Endothelial cell of umbilical vein (primary cell): ENCODE measurements around the gene GPR108. TPM values are rescaled to one million over a fixed set of nuclear protein-coding genes. Genes with fewer than 3 reads are reported as not detected.

Experiments
- BruUV-seq: library from RNA; stranded (reverse); fragments of 400-500 nt; replicated peaks from 2 replicates; lab custom pipeline; 2021; lab: Mats Ljungman, UMichigan
- CTCF ChIA-PET: fragments of 300-600, 350-600 bp; sonication (Branson Sonifier 250); formaldehyde crosslinking; loops from one replicate; lab custom pipeline; 2021; ENCODE audit warnings: antibody characterized with exemption, inconsistent platforms; lab: Charles Lee
- POLR2A ChIA-PET: fragments of 300-600, 350-600 bp; sonication (Branson Sonifier 250); formaldehyde crosslinking; loops from one replicate; lab custom pipeline; 2021; ENCODE audit warnings: antibody characterized with exemption, inconsistent platforms; lab: Charles Lee
- DNase-seq: peaks from one replicate; pipeline ENCODE4 v3.0.0-alpha.2; 2011; ENCODE audit warnings: low read depth, low spot score
- FAIRE-seq: peaks from 2 replicates; lab custom pipeline; 2011; peaks lifted over from hg19 to GRCh38; lab: Jason Lieb, UNC
- H2AFZ ChIP-seq: 2 replicates; pipeline ENCODE4 v1.6.0; 2012; ENCODE audit warnings: low read depth, low read length, control low read depth, inconsistent platforms
- H3K27ac ChIP-seq: 2 replicates; pipeline ENCODE4 v1.5.1; 2011; ENCODE audit warnings: low read depth, mild to moderate bottlenecking, control low read depth, low read length, moderate library complexity; ENCODE audit not compliant: insufficient read depth
- H3K27me3 ChIP-seq, 2 experiments: 2 replicates each; pipeline versions ENCODE4 v1.6.0 to v1.6.1; 2011; ENCODE audit warnings: low read length in 2 of 2, mixed read lengths in 1 of 2; ENCODE audit not compliant: control insufficient read depth in 2 of 2, insufficient read depth in 2 of 2
- H3K36me3 ChIP-seq, 2 experiments: 2 replicates in 1 of 2; 3 replicates in 1 of 2; pipeline ENCODE4 v1.5.1; 2011; ENCODE audit warnings: low read length in 2 of 2, mild to moderate bottlenecking in 1 of 2, moderate library complexity in 1 of 2; ENCODE audit not compliant: control insufficient read depth in 2 of 2, insufficient read depth in 2 of 2; ENCODE audit errors: extremely low read depth in 1 of 2
- H3K4me1 ChIP-seq: 3 replicates; pipeline ENCODE4 v1.5.1; 2011; ENCODE audit warnings: mild to moderate bottlenecking, low read length; ENCODE audit not compliant: control insufficient read depth, insufficient read depth; ENCODE audit errors: extremely low read depth
- H3K4me2 ChIP-seq: 2 replicates; pipeline ENCODE4 v1.6.1; 2011; ENCODE audit warnings: low read length, control low read depth, mixed read lengths; ENCODE audit not compliant: insufficient read depth
- H3K4me3 ChIP-seq, 3 experiments: fragments of 200-600 bp in 1 of 3; sonication (generic), shearing (Covaris generic) in 1 of 3; replicated peaks in 1 of 3; 2 replicates each; pipeline ENCODE4 v1.5.1; 2011 to 2016; ENCODE audit warnings: control low read depth in 3 of 3, low read length in 3 of 3, mild to moderate bottlenecking in 2 of 3, inconsistent platforms in 1 of 3, low read depth in 1 of 3, moderate library complexity in 1 of 3; ENCODE audit not compliant: insufficient read depth in 1 of 3
- H3K79me2 ChIP-seq: 2 replicates; pipeline ENCODE4 v1.6.0; 2012; ENCODE audit warnings: low read length, inconsistent platforms; ENCODE audit not compliant: control insufficient read depth, insufficient read depth
- H3K9ac ChIP-seq: replicated peaks from 2 replicates; pipeline ENCODE3; 2011; ENCODE audit warnings: low read length, control low read depth; ENCODE audit not compliant: insufficient read depth; ENCODE audit errors: extremely low read depth
- H3K9me1 ChIP-seq: replicated peaks from 3 replicates; pipeline ENCODE4 v1.6.0; 2011; ENCODE audit warnings: mild to moderate bottlenecking, low read length; ENCODE audit not compliant: control insufficient read depth, insufficient read depth; ENCODE audit errors: extremely low read depth
- H3K9me3 ChIP-seq: replicated peaks from 2 replicates; pipeline ENCODE4 v1.5.1; 2012; ENCODE audit warnings: low read length, inconsistent platforms; ENCODE audit not compliant: control insufficient read depth, insufficient read depth
- H4K20me1 ChIP-seq: replicated peaks from 2 replicates; pipeline ENCODE3; 2011; ENCODE audit warnings: mild to moderate bottlenecking, low read length; ENCODE audit not compliant: control insufficient read depth, insufficient read depth; ENCODE audit errors: extremely low read depth
- CTCF ChIP-seq, 2 donors: IDR thresholded peaks; 1 replicate in 1 of 2; 2 replicates in 1 of 2; pipeline ENCODE4 v1.5.1; 2011; ENCODE audit warnings: low read length in 2 of 2, mild to moderate bottlenecking in 2 of 2, moderate library complexity in 2 of 2, control low read depth in 1 of 2, inconsistent platforms in 1 of 2, low read depth in 1 of 2; ENCODE audit not compliant: insufficient read depth in 1 of 2; ENCODE audit errors: extremely low read depth in 1 of 2
- EZH2 ChIP-seq: IDR thresholded peaks from 2 replicates; pipeline ENCODE4 v1.6.1; 2012; ENCODE audit warnings: borderline replicate concordance, low read depth, mild to moderate bottlenecking, moderate library complexity, low read length, inconsistent platforms; ENCODE audit not compliant: severe bottlenecking
- FOS ChIP-seq: IDR thresholded peaks from 2 replicates; pipeline ENCODE4 v1.6.1; 2011; ENCODE audit warnings: mild to moderate bottlenecking, low read length, moderate library complexity, borderline replicate concordance; ENCODE audit not compliant: insufficient read depth
- GATA2 ChIP-seq: IDR thresholded peaks from 2 replicates; pipeline ENCODE4 v1.7.0; 2011; ENCODE audit warnings: low read depth, mild to moderate bottlenecking, moderate library complexity, mixed read lengths, low read length; ENCODE audit not compliant: insufficient read length, insufficient read depth
- JUN ChIP-seq: IDR thresholded peaks from 2 replicates; pipeline ENCODE4 v1.6.1; 2011; ENCODE audit warnings: borderline replicate concordance, low read depth; ENCODE audit not compliant: insufficient read length, insufficient read depth
- MAX ChIP-seq: IDR thresholded peaks from 2 replicates; pipeline ENCODE4 v1.6.1; 2011; ENCODE audit not compliant: insufficient read depth, insufficient read length
- MYC ChIP-seq: IDR thresholded peaks from one replicate; pipeline ENCODE4 v1.6.1; 2011; ENCODE audit warnings: mild to moderate bottlenecking, low read depth, low read length
- POLR2A ChIP-seq: IDR thresholded peaks from 2 replicates; pipeline ENCODE4 v1.6.1; 2012; ENCODE audit warnings: low read depth, mild to moderate bottlenecking, control low read depth, low read length
- POLR2AphosphoS5 ChIP-seq: IDR thresholded peaks from 2 replicates; pipeline ENCODE4 v1.6.1; 2012; ENCODE audit warnings: low read depth, mild to moderate bottlenecking, control low read depth, low read length, moderate library complexity; ENCODE audit not compliant: insufficient read depth
- dilution Hi-C: fragments of 300-500 bp; cut with MboI; formaldehyde crosslinking; loops from one replicate; pipeline ENCODE4 v1.15.0; 2019; ENCODE audit warnings: low sequenced_read_pairs; ENCODE audit not compliant: extremely low pct_ligation_motif_present
- intact Hi-C: fragments of 100-400 bp; cut with micrococcal nuclease; formaldehyde crosslinking; loops from one replicate; pipeline ENCODE4 v1.10.0; 2022
- polyA plus RNA-seq, 4 experiments: library from polyadenylated mRNA; depleted of rRNA in 3 of 4; stranded (reverse) in 3 of 4; unstranded in 1 of 4; fragments of >200 nt; gene quantifications; 2 replicates each; pipeline versions ENCODE4 v1.2.1 to v1.2.3, GENCODE V29; 2011 to 2012; ENCODE audit warnings: missing spikeins in 1 of 4
- total RNA-seq: library from RNA; stranded (reverse); gene quantifications from 2 replicates; pipeline ENCODE4 v1.2.3, GENCODE V29; 2021

GPR108 gene
- total and polyA plus RNA-seq, 2 donors (not counting 3 experiments of a cell fraction or from before 2014, with no cell fraction given): 68.5 to 80.2 TPM

GRCh38 chr19:6752256-6753177 is 15.1 kb upstream of the GPR108 start:
- Histone ChIP-seq H3K27me3 (no peaks in the 10 kb centered on the region), H3K79me2 (no peaks in the 10 kb centered on the region), H3K36me3 (peaks cover 3 to 14% of the 10 kb centered on the region in 2 experiments), H3K4me2 (peak overlapping the region; percentile 92), H4K20me1 (no peaks in the 10 kb centered on the region), H3K9me1 (no peaks in the 10 kb centered on the region), H3K27ac (no peak overlapping the region), H3K4me1 (peaks cover 8% of the 10 kb centered on the region), H3K4me3 (peak overlapping the region in 1 of 3 experiments; percentile 56), H3K9me3 (no peaks in the 10 kb centered on the region), H2AFZ (peak overlapping the region; percentile 92), H3K9ac (no peak overlapping the region)
- dilution Hi-C loops (no loop called here), intact Hi-C loops (loop anchor here (1.0 kb wide), 5 partner anchors 7 to 236 kb away; no protein-coding TSS in a partner anchor)
- POLR2A ChIA-PET: no interaction called here
- DNase-seq: no peak
- no TSS peak for BruUV-seq
- CTCF ChIA-PET: interaction anchor here (1.0 to 2.7 kb wide), 3 partner anchors 14 to 111 kb away, joined by 5 to 12 read pairs (median 5); no protein-coding TSS in a partner anchor
- no peak for FAIRE-seq
- no peak for TF ChIP-seq POLR2AphosphoS5
- TF ChIP-seq MAX: no peak
- TF ChIP-seq GATA2: no peak
- TF ChIP-seq MYC: no peak
- TF ChIP-seq JUN: no peak
- TF ChIP-seq CTCF (IDR thresholded peaks at IDR 0.05; ENCODE audit: extremely low read depth in 1 of 2, insufficient read depth in 1 of 2, low read depth in 1 of 2, low read length in 2 of 2): no peak
- TF ChIP-seq FOS: no peak
- TF ChIP-seq EZH2: no peak
- no peak for TF ChIP-seq POLR2A
